HepG2 (cell line): Measurements from ENCODE around the gene ZNF322. TPM values are rescaled to one million over a fixed set of nuclear protein-coding genes. Genes with fewer than 3 reads are reported as not detected.

Experiments
- ATAC-seq: fragments of 200-7000 bp; cut with Tn5 transposase; 3 replicates; pipeline ENCODE4 v1.9.1; 2020; ENCODE audit warnings: mild to moderate bottlenecking, moderate library complexity
- BruUV-seq: library from RNA; stranded (reverse); fragments of 400-500 nt; replicated peaks from 2 replicates; lab custom pipeline; 2021; lab: Mats Ljungman, UMichigan
- CTCF ChIA-PET: fragments of 300-600 bp; formaldehyde crosslinking; extraction: SDS; loops from one replicate; lab custom pipeline; 2021; ENCODE audit warnings: low total read pairs, inconsistent platforms, low intra/inter-chr PET ratio; lab: Yijun Ruan, JAX
- POLR2A ChIA-PET: fragments of 350-600 bp; sonication (Branson Sonifier 250); formaldehyde crosslinking; loops from one replicate; lab custom pipeline; 2020; ENCODE audit warnings: antibody characterized with exemption, inconsistent platforms; lab: Yijun Ruan, JAX
- DNase-seq: peaks from one replicate; pipeline ENCODE4 v3.0.0-alpha.2; 2015; ENCODE audit warnings: low spot score
- FAIRE-seq: peaks from 3 replicates; lab custom pipeline; 2011; peaks lifted over from hg19 to GRCh38; lab: Jason Lieb, UNC
- H2AFZ ChIP-seq: one replicate; pipeline ENCODE4 v1.6.1; 2011; ENCODE audit warnings: low read length, inconsistent platforms
- H3K27ac ChIP-seq: fragments of 300-600 bp; 3 replicates; pipeline ENCODE4 v1.8.0; 2011; ENCODE audit warnings: mixed run types, mild to moderate bottlenecking, mixed read lengths, low read length, inconsistent platforms; ENCODE audit not compliant: insufficient read depth; ENCODE audit errors: extremely low read length
- H3K27me3 ChIP-seq, 2 experiments: fragments of 200-600 bp in 1 of 2; 2 replicates in 1 of 2; 3 replicates in 1 of 2; pipeline versions ENCODE4 v1.6.0 to v1.8.0; 2011; ENCODE audit warnings: low read length in 2 of 2, mild to moderate bottlenecking in 2 of 2, moderate library complexity in 2 of 2, inconsistent platforms in 1 of 2; ENCODE audit not compliant: insufficient read depth in 2 of 2, control insufficient read depth in 1 of 2
- H3K36me3 ChIP-seq, 2 experiments: fragments of 200-600 bp in 1 of 2; replicated peaks in 1 of 2; 2 replicates in 1 of 2; 3 replicates in 1 of 2; pipeline versions ENCODE4 v1.5.1 to v1.8.0; 2011; ENCODE audit warnings: low read length in 2 of 2, inconsistent platforms in 1 of 2; ENCODE audit not compliant: insufficient read depth in 2 of 2, control insufficient read depth in 1 of 2
- H3K4me1 ChIP-seq: 2 replicates; pipeline ENCODE4 v1.5.1; 2012; ENCODE audit warnings: low read length, inconsistent platforms; ENCODE audit not compliant: insufficient read depth
- H3K4me2 ChIP-seq: 2 replicates; pipeline ENCODE4 v1.6.0; 2011; ENCODE audit warnings: low read depth, low read length, inconsistent platforms
- H3K4me3 ChIP-seq, 3 experiments: fragments of 200-600 bp in 1 of 3; sonication (generic), shearing (Covaris generic) in 1 of 3; replicated peaks in 1 of 3; 2 replicates each; pipeline ENCODE4 v1.5.1; 2011 to 2016; ENCODE audit warnings: low read length in 3 of 3, inconsistent platforms in 2 of 3, low read depth in 2 of 3, mild to moderate bottlenecking in 2 of 3, control low read depth in 1 of 3, mixed read lengths in 1 of 3; ENCODE audit not compliant: insufficient read depth in 1 of 3
- H3K79me2 ChIP-seq: one replicate; pipeline ENCODE4 v1.6.1; 2011; ENCODE audit warnings: low read length, inconsistent platforms; ENCODE audit not compliant: insufficient read depth
- H3K9ac ChIP-seq: 2 replicates; pipeline ENCODE4 v1.6.0; 2011; ENCODE audit warnings: mild to moderate bottlenecking, low read depth, low read length, inconsistent platforms; ENCODE audit not compliant: insufficient read depth
- H3K9me3 ChIP-seq: 2 replicates; pipeline ENCODE4 v1.5.1; 2012; ENCODE audit warnings: mild to moderate bottlenecking, low read length
- H4K20me1 ChIP-seq: 2 replicates; pipeline ENCODE4 v1.6.0; 2011; ENCODE audit warnings: inconsistent platforms, mild to moderate bottlenecking, low read length, moderate library complexity; ENCODE audit not compliant: insufficient read depth
- AGO2 ChIP-seq: fragments of 200-400 bp; formaldehyde crosslinking; optimal IDR thresholded peaks from 2 replicates; pipeline ENCODE3; 2017; ENCODE audit warnings: mild to moderate bottlenecking, low read depth, low read length, moderate library complexity
- HNRNPLL ChIP-seq: fragments of 200-400 bp; formaldehyde crosslinking; IDR thresholded peaks from 2 replicates; pipeline ENCODE4 v1.6.1; 2017; ENCODE audit warnings: mild to moderate bottlenecking, low read depth, low read length; ENCODE audit not compliant: poor library complexity, severe bottlenecking
- KLF13 ChIP-seq: sonication (generic); formaldehyde crosslinking; IDR thresholded peaks from 2 replicates; pipeline ENCODE4 v1.4.0; 2020; ENCODE audit warnings: mild to moderate bottlenecking, missing genetic modification reagents
- RBFOX2 ChIP-seq: fragments of 200-400 bp; formaldehyde crosslinking; IDR thresholded peaks from 2 replicates; pipeline ENCODE4 v1.6.1; 2017; ENCODE audit warnings: low read depth, mild to moderate bottlenecking, low read length
- ZNF687 ChIP-seq: sonication (generic); formaldehyde crosslinking; IDR thresholded peaks from 2 replicates; pipeline ENCODE4 v1.5.1; 2020; ENCODE audit warnings: mild to moderate bottlenecking, missing genetic modification reagents, moderate library complexity
- WGBS: methylation state at CpG from one replicate; pipeline ENCODE4 v1.1.6; 2017; ENCODE audit warnings: low lambda C conversion rate; 5-methylcytosine and 5-hydroxymethylcytosine counted together
- in situ Hi-C: cut with HindIII; loops from 2 replicates; pipeline ENCODE4 v1.10.0; 2017; ENCODE audit warnings: low pct_unique_long_range_greater_than_20kb; ENCODE audit not compliant: extremely low pct_ligation_motif_present
- intact Hi-C: fragments of 100-400 bp; cut with micrococcal nuclease; formaldehyde crosslinking; loops from one replicate; pipeline ENCODE4 v1.10.0; 2022; ENCODE audit not compliant: unreplicated experiment
- polyA plus RNA-seq, 8 experiments: library from polyadenylated mRNA; depleted of rRNA in 3 of 8; stranded (reverse) in 7 of 8; unstranded in 1 of 8; fragments of >200 nt; fragmentation: Illumina TruSeq in 4 of 8; extraction: Trizol in 4 of 8; gene quantifications; 2 replicates each; pipeline versions ENCODE4 v1.2.1 to v1.2.3, GENCODE V29; 2011 to 2016; ENCODE audit warnings: low read depth in 4 of 8, missing spikeins in 1 of 8, mixed read lengths in 1 of 8; ENCODE audit not compliant: insufficient read depth in 1 of 8
- total RNA-seq, 5 experiments: library from RNA; depleted of rRNA; stranded (reverse); fragments of >200 nt; fragmentation: Illumina TruSeq; extraction: Trizol; gene quantifications; 2 replicates each; pipeline ENCODE4 v1.2.3, GENCODE V29; 2016; ENCODE audit warnings: low read depth in 1 of 5

Gene ZNF322
- total and polyA plus RNA-seq, 2 of the 13 experiments (the other 11 are each of a cell fraction or from before 2014, with no cell fraction given): 8.3 to 22.8 TPM

GRCh38 chr6:26598267-26598666, 61.3 kb downstream of the ZNF322 start:
- BruUV-seq: no TSS peak
- intact Hi-C loops (no loop called here), in situ Hi-C loops (no loop called here)
- no peak overlapping the region for H3K27ac ChIP-seq
- ChIA-PET POLR2A (no interaction called here), CTCF (no interaction called here)
- peaks cover 31% of the 10 kb centered on the region for H3K4me1 ChIP-seq
- peak overlapping the region in 2 of 3 experiments; percentile 87 to 100; a peak in 3 of 6 replicates for H3K4me3 ChIP-seq
- H3K9ac ChIP-seq: peak overlapping the region; percentile 96; the same call in 1 of the 2 replicates
- peak overlapping the region; percentile 95 for H3K4me2 ChIP-seq
- no peak overlapping the region for H2AFZ ChIP-seq
- peaks cover 15% of the 10 kb centered on the region for H3K79me2 ChIP-seq
- ATAC-seq (no peak), DNase-seq (no peak), FAIRE-seq (no peak)
- no peaks in the 10 kb centered on the region for H4K20me1 ChIP-seq
- H3K9me3 ChIP-seq: no peaks in the 10 kb centered on the region
- H3K36me3 ChIP-seq: peaks cover 4 to 19% of the 10 kb centered on the region in 2 experiments
- TF ChIP-seq HNRNPLL (peak; percentile 15), AGO2 (peak; percentile 61), KLF13 (no peak), ZNF687 (CRISPR knock-in tag) (peak; percentile 24; the same call in 1 of the 2 replicates), RBFOX2 (peak; percentile 42; the same call in 1 of the 2 replicates)
- no peaks in the 10 kb centered on the region; a peak in 1 of 5 replicates for H3K27me3 ChIP-seq
- WGBS: 97% methylated on average over 21 of the region's 22 CpGs
